Breast epithelium (tissue), 4 donors: ENCODE data around the gene TIGD1. TPM values are rescaled to one million over a fixed set of nuclear protein-coding genes. Genes with fewer than 3 reads are reported as not detected.
"Not testable (repeated sequence)": the region's sequence is repeated elsewhere in the genome, so short reads cannot be mapped to it uniquely, and the experiment has no call there.

Source experiments
- DNase-seq, 2 donors: peaks; one replicate each; pipeline ENCODE4 v3.0.0-alpha.2; 2019; ENCODE audit warnings: low spot score in 2 of 2
- H3K27ac ChIP-seq, 2 donors: fragments of 200-600 bp; sonication (generic) in 1 of 2; one replicate each; pipeline ENCODE4 v1.5.1; 2016 to 2019; ENCODE audit warnings: mild to moderate bottlenecking in 1 of 2
- H3K27me3 ChIP-seq, 2 donors: fragments of 200-600 bp; sonication (generic) in 1 of 2; one replicate each; pipeline versions ENCODE4 v1.5.1 to v1.6.0; 2017 to 2019; ENCODE audit warnings: control low read depth in 1 of 2, mild to moderate bottlenecking in 1 of 2
- H3K36me3 ChIP-seq: fragments of 200-600 bp; one replicate; pipeline ENCODE4 v1.5.1; 2019
- H3K4me1 ChIP-seq, 2 donors: fragments of 200-600 bp; sonication (generic); one replicate each; pipeline ENCODE4 v1.5.1; 2016 to 2019; ENCODE audit warnings: control low read depth in 1 of 2
- H3K4me3 ChIP-seq, 3 donors: fragments of 200-600 bp; sonication (generic); 1 replicate in 2 of 3; 2 replicates in 1 of 3; pipeline ENCODE4 v1.5.1; 2016 to 2019; ENCODE audit warnings: mild to moderate bottlenecking in 3 of 3, moderate library complexity in 2 of 3
- H3K9me3 ChIP-seq, 2 donors: fragments of 200-600 bp; sonication (generic) in 1 of 2; one replicate each; pipeline ENCODE4 v1.5.1; 2016 to 2019; ENCODE audit warnings: control low read depth in 1 of 2
- CTCF ChIP-seq, 3 donors: fragments of 450-650 bp; IDR thresholded peaks; one replicate each; pipeline ENCODE4 v1.5.1; 2016 to 2017; ENCODE audit warnings: antibody characterized with exemption in 3 of 3, mild to moderate bottlenecking in 3 of 3, moderate library complexity in 3 of 3
- POLR2A ChIP-seq: fragments of 450-650 bp; IDR thresholded peaks from one replicate; pipeline ENCODE4 v1.6.1; 2016; ENCODE audit warnings: antibody characterized with exemption, mild to moderate bottlenecking, moderate library complexity
- POLR2AphosphoS5 ChIP-seq, 3 donors: sonication (generic); formaldehyde crosslinking; IDR thresholded peaks; one replicate each; pipeline ENCODE4 v1.6.1; 2017; ENCODE audit warnings: antibody characterized with exemption in 3 of 3
- intact Hi-C: fragments of 100-400 bp; cut with DNase I; formaldehyde crosslinking; loops from one replicate; pipeline ENCODE4 v1.15.1; 2023; ENCODE audit warnings: low total_unique reads
- total RNA-seq, 3 donors: library from RNA; depleted of rRNA; stranded (reverse); fragments of >200 nt; gene quantifications; one replicate each; pipeline ENCODE4 v1.1.0, GENCODE V29; 2016

The TIGD1 gene
- total RNA-seq, 3 donors from 2014 or later = 2.9 to 5.6 (median 5.0) TPM

DNA sequence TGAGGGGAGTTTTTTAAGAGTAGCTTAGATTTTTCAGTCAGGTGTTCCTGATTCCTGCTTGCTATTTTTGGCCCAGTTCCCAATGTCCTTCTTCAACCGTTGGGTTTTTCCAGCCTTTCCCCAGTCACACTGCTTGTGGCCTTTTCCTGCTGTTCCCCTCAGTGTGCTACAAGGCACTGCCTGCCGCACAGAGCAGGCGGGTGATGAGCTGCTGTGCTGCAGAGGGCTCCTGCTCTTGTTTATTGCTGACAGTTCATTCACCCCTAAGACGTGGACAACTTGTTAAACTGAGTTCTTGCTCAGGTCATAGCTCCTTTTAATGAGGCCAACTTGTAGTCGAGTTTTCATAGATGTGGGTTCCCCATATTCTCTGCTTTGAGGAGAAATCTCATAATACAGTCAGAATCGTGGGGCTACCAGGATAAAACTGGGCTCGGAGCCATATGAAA lies 20.7 kb upstream of the TIGD1 start:
- H3K4me3 ChIP-seq = no peak overlapping the region
- H3K36me3 ChIP-seq = no peaks in the 10 kb centered on the region
- intact Hi-C loops = no loop called here
- no peaks in the 10 kb centered on the region for H3K27me3 ChIP-seq
- TF ChIP-seq POLR2A = no peak
- no peak for TF ChIP-seq CTCF (IDR thresholded peaks at IDR 0.05)
- no peak for TF ChIP-seq POLR2AphosphoS5 (IDR thresholded peaks at IDR 0.05)
- H3K27ac ChIP-seq = no peak overlapping the region
- H3K4me1 ChIP-seq = no peaks in the 10 kb centered on the region
- no peak for DNase-seq
- no peaks in the 10 kb centered on the region for H3K9me3 ChIP-seq

GRCh38 chr2:232570481-232570880 lies 20.1 kb upstream of the TIGD1 start:
- DNase-seq, H3K27ac ChIP-seq, intact Hi-C loops, H3K36me3 ChIP-seq, H3K4me3 ChIP-seq, H3K4me1 ChIP-seq, H3K27me3 ChIP-seq, H3K9me3 ChIP-seq: not testable (repeated sequence)

- TF ChIP-seq POLR2A (no peak), POLR2AphosphoS5 (IDR thresholded peaks at IDR 0.05) (no peak), CTCF (IDR thresholded peaks at IDR 0.05) (no peak)
- Histone ChIP-seq H3K4me3 (no peak overlapping the region), H3K4me1 (no peaks in the 10 kb centered on the region), H3K9me3 (no peaks in the 10 kb centered on the region), H3K27ac (no peak overlapping the region), H3K36me3 (no peaks in the 10 kb centered on the region), H3K27me3 (no peaks in the 10 kb centered on the region)
- no peak for DNase-seq
- intact Hi-C loops = no loop called here
Observed at GRCh38 chr2:232569541-232569940, 19.2 kb upstream of the TIGD1 start.

DNA sequence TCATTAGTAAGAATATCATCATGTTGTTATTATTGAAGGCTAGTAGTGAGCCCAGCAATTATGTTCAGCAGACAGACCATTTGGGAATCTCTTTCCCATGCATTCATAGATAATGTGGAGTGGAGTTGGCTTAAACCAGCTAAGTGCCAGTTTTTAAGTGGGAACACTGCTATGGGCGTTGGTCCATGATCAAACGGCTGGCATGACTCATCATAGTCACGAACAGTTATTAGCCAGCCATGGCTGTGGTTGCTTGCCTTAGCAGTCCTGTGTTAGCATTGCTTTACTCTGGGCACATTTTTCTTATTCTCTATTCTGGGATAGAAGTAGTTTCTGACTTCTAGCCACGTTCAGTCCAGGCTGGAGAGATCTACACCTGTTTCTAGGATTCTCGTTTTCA lies 17.8 kb upstream of the TIGD1 start:
- TF ChIP-seq POLR2AphosphoS5 (IDR thresholded peaks at IDR 0.05) (no peak), CTCF (IDR thresholded peaks at IDR 0.05) (no peak), POLR2A (no peak)
- intact Hi-C loops = no loop called here
- no peaks in the 10 kb centered on the region for H3K27me3 ChIP-seq
- DNase-seq = no peak
- H3K9me3 ChIP-seq = no peaks in the 10 kb centered on the region
- no peaks in the 10 kb centered on the region for H3K4me1 ChIP-seq
- no peak overlapping the region for H3K27ac ChIP-seq
- no peak overlapping the region for H3K4me3 ChIP-seq
- no peaks in the 10 kb centered on the region for H3K36me3 ChIP-seq

DNA sequence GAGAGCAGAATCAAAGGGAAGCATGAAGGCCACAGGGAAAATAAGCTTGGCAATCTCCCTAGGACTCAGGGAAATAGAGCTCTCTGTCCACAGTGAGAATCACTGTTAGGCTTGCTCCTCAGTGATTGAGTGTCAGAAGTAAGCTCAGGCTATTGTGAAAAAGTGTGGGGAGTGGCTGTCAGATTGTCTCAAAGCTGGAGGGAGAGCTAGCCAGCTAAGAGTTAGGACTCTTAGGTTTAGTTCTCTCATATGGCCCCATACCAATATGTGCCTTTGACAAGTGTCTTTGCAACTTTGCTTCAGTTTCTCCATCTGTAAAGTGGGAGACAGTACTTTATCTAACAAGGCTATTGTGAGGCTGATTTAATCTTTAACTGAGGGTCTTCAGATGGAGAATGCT lies 17.4 kb upstream of the TIGD1 start:
- no peak overlapping the region for H3K27ac ChIP-seq
- H3K4me1 ChIP-seq = no peaks in the 10 kb centered on the region
- TF ChIP-seq POLR2A (no peak), CTCF (IDR thresholded peaks at IDR 0.05) (no peak), POLR2AphosphoS5 (IDR thresholded peaks at IDR 0.05) (no peak)
- no peak overlapping the region for H3K4me3 ChIP-seq
- H3K36me3 ChIP-seq = no peaks in the 10 kb centered on the region
- H3K9me3 ChIP-seq = no peaks in the 10 kb centered on the region
- intact Hi-C loops = no loop called here
- no peak for DNase-seq
- H3K27me3 ChIP-seq = no peaks in the 10 kb centered on the region

GRCh38 chr2:232563580-232563979 lies 13.2 kb upstream of the TIGD1 start:
- no peak for DNase-seq
- H3K4me1 ChIP-seq = no peaks in the 10 kb centered on the region
- H3K36me3 ChIP-seq = no peaks in the 10 kb centered on the region
- no peaks in the 10 kb centered on the region for H3K27me3 ChIP-seq
- TF ChIP-seq CTCF (IDR thresholded peaks at IDR 0.05) = no peak
- TF ChIP-seq POLR2A = no peak
- no peak for TF ChIP-seq POLR2AphosphoS5 (IDR thresholded peaks at IDR 0.05)
- H3K9me3 ChIP-seq = no peaks in the 10 kb centered on the region
- H3K27ac ChIP-seq = no peak overlapping the region
- intact Hi-C loops = no loop called here
- H3K4me3 ChIP-seq = no peak overlapping the region
